Hepatocyte (in vitro differentiated cells): ENCODE data around the gene GGA1.

Experiments
- EZH2 ChIP-seq: fragments of 200-600 bp; sonication (generic); IDR thresholded peaks from 2 replicates; pipeline ENCODE4 v1.6.1; 2016; ENCODE audit warnings: antibody characterized with exemption, mild to moderate bottlenecking, borderline replicate concordance
- EZH2phosphoT487 ChIP-seq: fragments of 200-600 bp; sonication (generic); IDR thresholded peaks from one replicate; pipeline ENCODE4 v1.6.1; 2018; ENCODE audit warnings: antibody characterized with exemption, mild to moderate bottlenecking, low read depth, moderate library complexity; ENCODE audit not compliant: unreplicated experiment, severe bottlenecking
- TF ChIP-seq, protein P1 (sequence below): fragments of 200-600 bp; sonication (generic); IDR thresholded peaks from 2 replicates; pipeline ENCODE4 v1.5.1; 2016; ENCODE audit warnings: antibody characterized with exemption, mild to moderate bottlenecking; ENCODE audit not compliant: poor library complexity

DNA sequence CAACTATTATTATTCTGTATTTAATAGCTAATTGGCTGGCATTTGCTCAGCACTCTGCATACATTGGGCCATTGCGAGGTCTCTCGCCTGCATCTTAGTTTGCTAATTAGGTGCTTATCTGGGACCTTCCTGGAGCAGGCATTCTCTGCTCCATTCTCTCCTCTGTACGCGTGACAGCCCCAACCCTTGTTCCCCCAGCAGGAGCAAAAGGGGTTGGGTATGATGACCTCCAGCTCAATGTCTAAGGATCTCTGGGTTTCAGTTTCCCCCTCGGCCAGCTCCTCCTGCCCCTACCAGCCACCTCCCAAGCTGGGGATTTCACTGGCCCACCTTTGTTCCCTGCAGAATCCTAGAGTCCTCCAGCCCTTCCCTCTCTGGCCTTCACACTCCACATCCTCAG, 19.0 kb upstream of the GGA1 start:
- TF ChIP-seq, protein P1, sequence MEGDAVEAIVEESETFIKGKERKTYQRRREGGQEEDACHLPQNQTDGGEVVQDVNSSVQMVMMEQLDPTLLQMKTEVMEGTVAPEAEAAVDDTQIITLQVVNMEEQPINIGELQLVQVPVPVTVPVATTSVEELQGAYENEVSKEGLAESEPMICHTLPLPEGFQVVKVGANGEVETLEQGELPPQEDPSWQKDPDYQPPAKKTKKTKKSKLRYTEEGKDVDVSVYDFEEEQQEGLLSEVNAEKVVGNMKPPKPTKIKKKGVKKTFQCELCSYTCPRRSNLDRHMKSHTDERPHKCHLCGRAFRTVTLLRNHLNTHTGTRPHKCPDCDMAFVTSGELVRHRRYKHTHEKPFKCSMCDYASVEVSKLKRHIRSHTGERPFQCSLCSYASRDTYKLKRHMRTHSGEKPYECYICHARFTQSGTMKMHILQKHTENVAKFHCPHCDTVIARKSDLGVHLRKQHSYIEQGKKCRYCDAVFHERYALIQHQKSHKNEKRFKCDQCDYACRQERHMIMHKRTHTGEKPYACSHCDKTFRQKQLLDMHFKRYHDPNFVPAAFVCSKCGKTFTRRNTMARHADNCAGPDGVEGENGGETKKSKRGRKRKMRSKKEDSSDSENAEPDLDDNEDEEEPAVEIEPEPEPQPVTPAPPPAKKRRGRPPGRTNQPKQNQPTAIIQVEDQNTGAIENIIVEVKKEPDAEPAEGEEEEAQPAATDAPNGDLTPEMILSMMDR = no peak
- TF ChIP-seq EZH2 (no peak), EZH2phosphoT487 (no peak)
